H9 (cell line): Measurements from ENCODE around the gene TXNDC17. TPM values are rescaled to one million over a fixed set of nuclear protein-coding genes. Genes with fewer than 3 reads are reported as not detected.

Source experiments
- DNase-seq: peaks from one replicate; pipeline ENCODE4 v3.0.0-alpha.2; 2017
- H2AFZ ChIP-seq: one replicate; pipeline ENCODE4 v1.6.1; 2013; ENCODE audit warnings: mild to moderate bottlenecking, low read length, control low read depth, moderate library complexity
- H2AK5ac ChIP-seq: 2 replicates; pipeline ENCODE4 v1.6.1; 2013; ENCODE audit warnings: low read length, control low read depth, mixed read lengths; ENCODE audit not compliant: insufficient read length
- H2BK120ac ChIP-seq: one replicate; pipeline ENCODE4 v1.6.1; 2013; ENCODE audit warnings: low read depth, mild to moderate bottlenecking, low read length, control low read depth, inconsistent platforms; ENCODE audit not compliant: poor library complexity, severe bottlenecking
- H2BK12ac ChIP-seq: 2 replicates; pipeline ENCODE4 v1.6.1; 2013; ENCODE audit warnings: low read length, control low read depth, mixed read lengths, low read depth; ENCODE audit not compliant: insufficient read length
- H2BK15ac ChIP-seq: 2 replicates; pipeline ENCODE4 v1.6.1; 2013; ENCODE audit warnings: low read depth, low read length, control low read depth
- H2BK20ac ChIP-seq: one replicate; pipeline ENCODE4 v1.6.1; 2013; ENCODE audit warnings: low read depth, mild to moderate bottlenecking, low read length, control low read depth, inconsistent platforms; ENCODE audit not compliant: poor library complexity, severe bottlenecking
- H2BK5ac ChIP-seq: 2 replicates; pipeline ENCODE4 v1.6.1; 2013; ENCODE audit warnings: low read length, control low read depth, mixed read lengths; ENCODE audit not compliant: insufficient read length
- H3K14ac ChIP-seq: 2 replicates; pipeline ENCODE4 v1.6.1; 2013; ENCODE audit warnings: low read length, control low read depth; ENCODE audit not compliant: insufficient read depth
- H3K18ac ChIP-seq: 2 replicates; pipeline ENCODE4 v1.6.1; 2013; ENCODE audit warnings: low read depth, mild to moderate bottlenecking, mixed read lengths, low read length, control low read depth; ENCODE audit not compliant: insufficient read length
- H3K23ac ChIP-seq: 2 replicates; pipeline ENCODE4 v1.6.1; 2013; ENCODE audit warnings: low read length, control low read depth, mixed read lengths, low read depth; ENCODE audit not compliant: insufficient read length
- H3K23me2 ChIP-seq: 2 replicates; pipeline ENCODE4 v1.6.1; 2013; ENCODE audit warnings: low read depth, mild to moderate bottlenecking, mixed read lengths, low read length, control low read depth; ENCODE audit not compliant: insufficient read length, poor library complexity, severe bottlenecking
- H3K27ac ChIP-seq: 2 replicates; pipeline ENCODE4 v1.5.1; 2013; ENCODE audit warnings: low read length, control low read depth, mixed read lengths, low read depth; ENCODE audit not compliant: insufficient read length
- H3K27me3 ChIP-seq: 2 replicates; pipeline ENCODE4 v1.6.1; 2013; ENCODE audit warnings: low read length, control low read depth, inconsistent platforms; ENCODE audit not compliant: insufficient read depth
- H3K4ac ChIP-seq: 2 replicates; pipeline ENCODE4 v1.6.1; 2013; ENCODE audit warnings: low read depth, mild to moderate bottlenecking, control low read depth, inconsistent platforms, low read length, moderate library complexity
- H3K4me1 ChIP-seq: 2 replicates; pipeline ENCODE4 v1.6.1; 2013; ENCODE audit warnings: low read length, control low read depth, inconsistent platforms; ENCODE audit not compliant: insufficient read depth
- H3K4me2 ChIP-seq: 2 replicates; pipeline ENCODE4 v1.6.1; 2013; ENCODE audit warnings: low read length, control low read depth, mixed read lengths; ENCODE audit not compliant: insufficient read length, insufficient read depth
- H3K56ac ChIP-seq: 2 replicates; pipeline ENCODE4 v1.6.1; 2013; ENCODE audit warnings: low read depth, mild to moderate bottlenecking, mixed read lengths, low read length, control low read depth; ENCODE audit not compliant: insufficient read length
- H3K79me1 ChIP-seq: 2 replicates; pipeline ENCODE4 v1.6.1; 2013; ENCODE audit warnings: low read depth, mild to moderate bottlenecking, moderate library complexity, low read length, control low read depth, inconsistent platforms; ENCODE audit not compliant: insufficient read depth, poor library complexity, severe bottlenecking
- H3K79me2 ChIP-seq: 2 replicates; pipeline ENCODE4 v1.6.1; 2013; ENCODE audit warnings: low read length, control low read depth, inconsistent platforms; ENCODE audit not compliant: insufficient read depth
- H3K9ac ChIP-seq: 2 replicates; pipeline ENCODE4 v1.6.1; 2013; ENCODE audit warnings: low read length, control low read depth, mixed read lengths; ENCODE audit not compliant: insufficient read length; ENCODE audit errors: extremely low read depth
- H3K9me3 ChIP-seq: one replicate; pipeline ENCODE4 v1.6.1; 2013; ENCODE audit warnings: low read depth, low read length, inconsistent platforms; ENCODE audit not compliant: control insufficient read depth
- H3T11ph ChIP-seq: one replicate; pipeline ENCODE4 v1.6.1; 2013; ENCODE audit warnings: mild to moderate bottlenecking, low read length, control low read depth, inconsistent platforms
- H4K20me1 ChIP-seq: one replicate; pipeline ENCODE4 v1.6.1; 2013; ENCODE audit not compliant: control insufficient read depth, insufficient read length, insufficient read depth
- H4K5ac ChIP-seq: 2 replicates; pipeline ENCODE4 v1.6.1; 2013; ENCODE audit warnings: low read depth, mild to moderate bottlenecking, mixed read lengths, low read length, control low read depth; ENCODE audit not compliant: insufficient read length
- H4K8ac ChIP-seq: replicated peaks from 2 replicates; pipeline ENCODE4 v1.6.1; 2013; ENCODE audit warnings: low read length, control low read depth, mixed read lengths, low read depth; ENCODE audit not compliant: insufficient read length
- H4K91ac ChIP-seq: 2 replicates; pipeline ENCODE4 v1.6.1; 2013; ENCODE audit warnings: low read depth, mild to moderate bottlenecking, moderate library complexity, mixed read lengths, low read length, control low read depth; ENCODE audit not compliant: insufficient read length
- H3K27ac Mint-ChIP-seq, 3 experiments: 2 replicates in 2 of 3; 3 replicates in 1 of 3; pipeline ENCODE4 v1.8.0; 2020 to 2021; ENCODE audit warnings: mixed read lengths in 3 of 3, mild to moderate bottlenecking in 1 of 3, moderate library complexity in 1 of 3
- H3K27me3 Mint-ChIP-seq: 2 replicates; pipeline ENCODE4 v1.8.0; 2021; ENCODE audit warnings: low read depth, mild to moderate bottlenecking, moderate library complexity, mixed read lengths
- H3K36me3 Mint-ChIP-seq, 3 experiments: 2 replicates in 2 of 3; 3 replicates in 1 of 3; pipeline ENCODE4 v1.8.0; 2020 to 2021; ENCODE audit warnings: low read depth in 3 of 3, mixed read lengths in 3 of 3; ENCODE audit not compliant: insufficient read depth in 1 of 3
- H3K4me1 Mint-ChIP-seq, 2 experiments: 2 replicates each; pipeline ENCODE4 v1.8.0; 2020; ENCODE audit warnings: mixed read lengths in 2 of 2
- H3K4me3 Mint-ChIP-seq, 2 experiments: 2 replicates in 1 of 2; 3 replicates in 1 of 2; pipeline ENCODE4 v1.8.0; 2020 to 2021; ENCODE audit warnings: mild to moderate bottlenecking in 2 of 2, mixed read lengths in 2 of 2, moderate library complexity in 1 of 2
- H3K9me3 Mint-ChIP-seq, 2 experiments: 2 replicates in 1 of 2; 3 replicates in 1 of 2; pipeline ENCODE4 v1.8.0; 2020; ENCODE audit warnings: mild to moderate bottlenecking in 2 of 2, mixed read lengths in 2 of 2, moderate library complexity in 1 of 2
- WGBS: extraction: QIAGEN DNeasy Blood & Tissue Kit; methylation state at CpG from one replicate; pipeline ENCODE4 v1.1.7; 2013; ENCODE audit warnings: missing lambda C conversion rate, low lambda C conversion rate, mixed read lengths; ENCODE audit not compliant: insufficient read length; ENCODE audit errors: extremely low coverage; 5-methylcytosine and 5-hydroxymethylcytosine counted together
- total RNA-seq: library from RNA; stranded (reverse); gene quantifications from 2 replicates; pipeline ENCODE4 v1.2.1, GENCODE V29; 2021
- TF ChIP-seq, protein P1 (sequence below): fragments of 200-600 bp; sonication (generic); conservative IDR thresholded peaks from 3 replicates; pipeline ENCODE4 v1.8.0; 2021; ENCODE audit warnings: antibody characterized with exemption, mild to moderate bottlenecking

Gene TXNDC17
- total RNA-seq, 1 experiment from 2014 or later = 170 TPM

DNA sequence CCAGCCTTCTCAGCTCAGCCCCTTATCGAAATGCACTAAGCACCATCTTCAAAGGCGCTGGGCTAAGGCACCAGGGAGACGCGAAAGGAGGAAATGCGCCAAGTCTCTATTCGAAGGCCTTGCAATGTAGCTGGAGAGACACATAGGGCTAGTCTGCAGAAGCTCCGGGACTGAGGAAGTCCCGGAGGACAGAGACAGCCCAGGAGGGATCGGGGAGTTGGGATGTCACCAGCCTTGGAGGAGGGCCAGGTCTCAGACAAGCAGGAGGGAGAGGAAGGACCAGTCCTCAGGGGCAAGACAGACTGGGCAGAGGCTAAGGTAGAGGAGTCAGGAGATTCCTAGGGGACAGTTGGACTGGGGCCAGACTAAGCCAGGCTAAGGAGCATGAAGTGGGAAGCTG is 19.2 kb downstream of the TXNDC17 start:
- H4K8ac ChIP-seq = no peak overlapping the region
- Mint-ChIP-seq H3K9me3 (no peaks in the 10 kb centered on the region; a peak in 2 of 5 replicates), H3K4me3 (no peak overlapping the region), H3K4me1 (peaks cover 14 to 16% of the 10 kb centered on the region in 2 experiments), H3K27ac (no peak overlapping the region), H3K27me3 (peaks cover 77% of the 10 kb centered on the region), H3K36me3 (peaks cover 0 to 1% (median 0%) of the 10 kb centered on the region in 3 experiments; a peak in 1 of 7 replicates)
- H3K14ac ChIP-seq = no peak overlapping the region
- no peak overlapping the region for H2BK5ac ChIP-seq
- no peak overlapping the region for H2BK15ac ChIP-seq
- no peaks in the 10 kb centered on the region for H4K20me1 ChIP-seq
- H3K27ac ChIP-seq = no peak overlapping the region
- H3K4me1 ChIP-seq = no peaks in the 10 kb centered on the region
- no peak overlapping the region for H3K56ac ChIP-seq
- no peak overlapping the region for H3K23ac ChIP-seq
- TF ChIP-seq, protein P1, sequence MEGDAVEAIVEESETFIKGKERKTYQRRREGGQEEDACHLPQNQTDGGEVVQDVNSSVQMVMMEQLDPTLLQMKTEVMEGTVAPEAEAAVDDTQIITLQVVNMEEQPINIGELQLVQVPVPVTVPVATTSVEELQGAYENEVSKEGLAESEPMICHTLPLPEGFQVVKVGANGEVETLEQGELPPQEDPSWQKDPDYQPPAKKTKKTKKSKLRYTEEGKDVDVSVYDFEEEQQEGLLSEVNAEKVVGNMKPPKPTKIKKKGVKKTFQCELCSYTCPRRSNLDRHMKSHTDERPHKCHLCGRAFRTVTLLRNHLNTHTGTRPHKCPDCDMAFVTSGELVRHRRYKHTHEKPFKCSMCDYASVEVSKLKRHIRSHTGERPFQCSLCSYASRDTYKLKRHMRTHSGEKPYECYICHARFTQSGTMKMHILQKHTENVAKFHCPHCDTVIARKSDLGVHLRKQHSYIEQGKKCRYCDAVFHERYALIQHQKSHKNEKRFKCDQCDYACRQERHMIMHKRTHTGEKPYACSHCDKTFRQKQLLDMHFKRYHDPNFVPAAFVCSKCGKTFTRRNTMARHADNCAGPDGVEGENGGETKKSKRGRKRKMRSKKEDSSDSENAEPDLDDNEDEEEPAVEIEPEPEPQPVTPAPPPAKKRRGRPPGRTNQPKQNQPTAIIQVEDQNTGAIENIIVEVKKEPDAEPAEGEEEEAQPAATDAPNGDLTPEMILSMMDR = no peak
- no peak overlapping the region for H4K5ac ChIP-seq
- H3K79me2 ChIP-seq = no peaks in the 10 kb centered on the region
- H3K18ac ChIP-seq = no peak overlapping the region
- no peaks in the 10 kb centered on the region for H3K9me3 ChIP-seq
- H3K9ac ChIP-seq = no peak overlapping the region
- no peak overlapping the region for H2AK5ac ChIP-seq
- peaks cover 5% of the 10 kb centered on the region for H3K23me2 ChIP-seq
- no peak overlapping the region for H2BK12ac ChIP-seq
- no peak overlapping the region for H4K91ac ChIP-seq
- H3K4me2 ChIP-seq = no peak overlapping the region
- no peak overlapping the region for H3K4ac ChIP-seq
- no peaks in the 10 kb centered on the region for H3K79me1 ChIP-seq
- no CpG with 5 or more reads among the region's 9 CpGs for WGBS
- H2AFZ ChIP-seq = no peak overlapping the region
- H2BK20ac ChIP-seq = no peak overlapping the region
- no peak overlapping the region for H3T11ph ChIP-seq
- DNase-seq = peak; percentile 24
- H2BK120ac ChIP-seq = no peak overlapping the region
- H3K27me3 ChIP-seq = peaks cover 9% of the 10 kb centered on the region; the same call in 1 of the 2 replicates
